ENCODE results near the gene ELFN2.

Gene ELFN2

GRCh38 chr22:37442537-37442936 is 15.3 kb upstream of the ELFN2 start:
- Histone ChIP-seq H2BK120ac (ENCODE audit: low read depth, low read length) (no peak overlapping the region), H2BK5ac (ENCODE audit: low read length) (no peak overlapping the region), H2BK15ac (replicated peaks; ENCODE audit: low read depth) (no peak overlapping the region), H3K36me3 (ENCODE audit: control insufficient read depth, insufficient read depth, low read length) (no peaks in the 10 kb centered on the region), H4K5ac (ENCODE audit: low read length) (no peak overlapping the region), H3K27ac (ENCODE audit: low read depth, low read length) (no peak overlapping the region), H3K9ac (ENCODE audit: low read length) (no peak overlapping the region), H3K4me2 (ENCODE audit: low read length) (no peak overlapping the region), H3K23ac (ENCODE audit: low read length) (no peak overlapping the region), H3K56ac (ENCODE audit: low read length) (no peak overlapping the region), H4K8ac (ENCODE audit: low read depth, low read length) (no peak overlapping the region), H3K4me1 (ENCODE audit: control insufficient read depth, low read depth, low read length) (no peaks in the 10 kb centered on the region), H3K27me3 (ENCODE audit: insufficient read depth, low read length, poor library complexity) (no peaks in the 10 kb centered on the region), H3K79me1 (ENCODE audit: low read length) (no peaks in the 10 kb centered on the region), H2AK5ac (ENCODE audit: low read length) (no peak overlapping the region), H3K4me3 (ENCODE audit: low read length) (no peak overlapping the region), H3K79me2 (ENCODE audit: control insufficient read depth, insufficient read depth, low read length) (no peaks in the 10 kb centered on the region), H3K4ac (ENCODE audit: low read depth, low read length) (no peak overlapping the region), H3K18ac (ENCODE audit: low read length) (no peak overlapping the region)
- DNase-seq: no peak
- WGBS (ENCODE audit: extremely low coverage, insufficient coverage, low lambda C conversion rate): no CpG with 5 or more reads among the region's 2 CpGs

GRCh38 chr22:37442135-37442534 is 14.9 kb upstream of the ELFN2 start:
- Histone ChIP-seq H3K79me1 (ENCODE audit: low read length) (no peaks in the 10 kb centered on the region), H3K4me3 (ENCODE audit: low read length) (no peak overlapping the region), H3K23ac (ENCODE audit: low read length) (no peak overlapping the region), H3K27ac (ENCODE audit: low read depth, low read length) (no peak overlapping the region), H4K5ac (ENCODE audit: low read length) (no peak overlapping the region), H3K4me1 (ENCODE audit: control insufficient read depth, low read depth, low read length) (no peaks in the 10 kb centered on the region), H3K56ac (ENCODE audit: low read length) (no peak overlapping the region), H3K4me2 (ENCODE audit: low read length) (no peak overlapping the region), H4K8ac (ENCODE audit: low read depth, low read length) (no peak overlapping the region), H3K27me3 (ENCODE audit: insufficient read depth, low read length, poor library complexity) (no peaks in the 10 kb centered on the region), H3K36me3 (ENCODE audit: control insufficient read depth, insufficient read depth, low read length) (no peaks in the 10 kb centered on the region), H2BK15ac (replicated peaks; ENCODE audit: low read depth) (no peak overlapping the region), H3K4ac (ENCODE audit: low read depth, low read length) (no peak overlapping the region), H3K9ac (ENCODE audit: low read length) (no peak overlapping the region), H2AK5ac (ENCODE audit: low read length) (no peak overlapping the region), H2BK120ac (ENCODE audit: low read depth, low read length) (no peak overlapping the region), H3K79me2 (ENCODE audit: control insufficient read depth, insufficient read depth, low read length) (no peaks in the 10 kb centered on the region), H2BK5ac (ENCODE audit: low read length) (no peak overlapping the region), H3K18ac (ENCODE audit: low read length) (no peak overlapping the region)
- DNase-seq: no peak
- no CpG with 5 or more reads among the region's 8 CpGs for WGBS (ENCODE audit: extremely low coverage, insufficient coverage, low lambda C conversion rate)

GRCh38 chr22:37440875-37441274 is 13.6 kb upstream of the ELFN2 start:
- H4K5ac ChIP-seq (ENCODE audit: low read length): no peak overlapping the region
- no peak overlapping the region for H2BK15ac ChIP-seq (replicated peaks; ENCODE audit: low read depth)
- no peak overlapping the region for H3K9ac ChIP-seq (ENCODE audit: low read length)
- H3K27ac ChIP-seq (ENCODE audit: low read depth, low read length): no peak overlapping the region
- H3K4me3 ChIP-seq (ENCODE audit: low read length): no peak overlapping the region
- H3K4me2 ChIP-seq (ENCODE audit: low read length): no peak overlapping the region
- H3K4me1 ChIP-seq (ENCODE audit: control insufficient read depth, low read depth, low read length): no peaks in the 10 kb centered on the region
- no peak overlapping the region for H3K18ac ChIP-seq (ENCODE audit: low read length)
- H3K4ac ChIP-seq (ENCODE audit: low read depth, low read length): no peak overlapping the region
- H2BK120ac ChIP-seq (ENCODE audit: low read depth, low read length): no peak overlapping the region
- no peaks in the 10 kb centered on the region for H3K36me3 ChIP-seq (ENCODE audit: control insufficient read depth, insufficient read depth, low read length)
- H2BK5ac ChIP-seq (ENCODE audit: low read length): no peak overlapping the region
- no peak overlapping the region for H2AK5ac ChIP-seq (ENCODE audit: low read length)
- no peaks in the 10 kb centered on the region for H3K79me1 ChIP-seq (ENCODE audit: low read length)
- no peaks in the 10 kb centered on the region for H3K27me3 ChIP-seq (ENCODE audit: insufficient read depth, low read length, poor library complexity)
- H3K79me2 ChIP-seq (ENCODE audit: control insufficient read depth, insufficient read depth, low read length): no peaks in the 10 kb centered on the region
- no peak overlapping the region for H3K56ac ChIP-seq (ENCODE audit: low read length)
- no peak overlapping the region for H3K23ac ChIP-seq (ENCODE audit: low read length)
- WGBS (ENCODE audit: extremely low coverage, insufficient coverage, low lambda C conversion rate): no CpG with 5 or more reads among the region's 4 CpGs
- no peak for DNase-seq
- no peak overlapping the region for H4K8ac ChIP-seq (ENCODE audit: low read depth, low read length)

GRCh38 chr22:37439347-37439746 is 12.1 kb upstream of the ELFN2 start:
- no peak overlapping the region for H3K9ac ChIP-seq (ENCODE audit: low read length)
- no peak for DNase-seq
- H2BK15ac ChIP-seq (replicated peaks; ENCODE audit: low read depth): no peak overlapping the region
- no peak overlapping the region for H3K56ac ChIP-seq (ENCODE audit: low read length)
- no peak overlapping the region for H3K18ac ChIP-seq (ENCODE audit: low read length)
- H4K8ac ChIP-seq (ENCODE audit: low read depth, low read length): no peak overlapping the region
- no peak overlapping the region for H2BK5ac ChIP-seq (ENCODE audit: low read length)
- no peaks in the 10 kb centered on the region for H3K79me1 ChIP-seq (ENCODE audit: low read length)
- no peaks in the 10 kb centered on the region for H3K79me2 ChIP-seq (ENCODE audit: control insufficient read depth, insufficient read depth, low read length)
- H3K4me3 ChIP-seq (ENCODE audit: low read length): no peak overlapping the region
- H3K27me3 ChIP-seq (ENCODE audit: insufficient read depth, low read length, poor library complexity): no peaks in the 10 kb centered on the region
- no peak overlapping the region for H2BK120ac ChIP-seq (ENCODE audit: low read depth, low read length)
- H3K4me1 ChIP-seq (ENCODE audit: control insufficient read depth, low read depth, low read length): no peaks in the 10 kb centered on the region
- H2AK5ac ChIP-seq (ENCODE audit: low read length): no peak overlapping the region
- no peak overlapping the region for H4K5ac ChIP-seq (ENCODE audit: low read length)
- no peak overlapping the region for H3K4me2 ChIP-seq (ENCODE audit: low read length)
- WGBS (ENCODE audit: extremely low coverage, insufficient coverage, low lambda C conversion rate): no CpG with 5 or more reads among the region's 5 CpGs
- no peak overlapping the region for H3K4ac ChIP-seq (ENCODE audit: low read depth, low read length)
- no peak overlapping the region for H3K27ac ChIP-seq (ENCODE audit: low read depth, low read length)
- H3K36me3 ChIP-seq (ENCODE audit: control insufficient read depth, insufficient read depth, low read length): no peaks in the 10 kb centered on the region
- no peak overlapping the region for H3K23ac ChIP-seq (ENCODE audit: low read length)

- H3K4ac ChIP-seq (ENCODE audit: low read depth, low read length): no peak overlapping the region
- H3K56ac ChIP-seq (ENCODE audit: low read length): no peak overlapping the region
- no peaks in the 10 kb centered on the region for H3K36me3 ChIP-seq (ENCODE audit: control insufficient read depth, insufficient read depth, low read length)
- no peak overlapping the region for H3K9ac ChIP-seq (ENCODE audit: low read length)
- H3K4me3 ChIP-seq (ENCODE audit: low read length): no peak overlapping the region
- H2AK5ac ChIP-seq (ENCODE audit: low read length): no peak overlapping the region
- H3K4me2 ChIP-seq (ENCODE audit: low read length): no peak overlapping the region
- no peak overlapping the region for H3K27ac ChIP-seq (ENCODE audit: low read depth, low read length)
- H3K27me3 ChIP-seq (ENCODE audit: insufficient read depth, low read length, poor library complexity): no peaks in the 10 kb centered on the region
- H2BK15ac ChIP-seq (replicated peaks; ENCODE audit: low read depth): no peak overlapping the region
- no peak overlapping the region for H3K18ac ChIP-seq (ENCODE audit: low read length)
- H4K8ac ChIP-seq (ENCODE audit: low read depth, low read length): no peak overlapping the region
- no peak for DNase-seq
- no CpG with 5 or more reads among the region's 5 CpGs for WGBS (ENCODE audit: extremely low coverage, insufficient coverage, low lambda C conversion rate)
- no peaks in the 10 kb centered on the region for H3K79me2 ChIP-seq (ENCODE audit: control insufficient read depth, insufficient read depth, low read length)
- H4K5ac ChIP-seq (ENCODE audit: low read length): no peak overlapping the region
- no peak overlapping the region for H3K23ac ChIP-seq (ENCODE audit: low read length)
- H2BK5ac ChIP-seq (ENCODE audit: low read length): no peak overlapping the region
- H3K4me1 ChIP-seq (ENCODE audit: control insufficient read depth, low read depth, low read length): no peaks in the 10 kb centered on the region
- H3K79me1 ChIP-seq (ENCODE audit: low read length): no peaks in the 10 kb centered on the region
- no peak overlapping the region for H2BK120ac ChIP-seq (ENCODE audit: low read depth, low read length)
Observed at GRCh38 chr22:37435970-37436603, 8.8 kb upstream of the ELFN2 start.

DNA sequence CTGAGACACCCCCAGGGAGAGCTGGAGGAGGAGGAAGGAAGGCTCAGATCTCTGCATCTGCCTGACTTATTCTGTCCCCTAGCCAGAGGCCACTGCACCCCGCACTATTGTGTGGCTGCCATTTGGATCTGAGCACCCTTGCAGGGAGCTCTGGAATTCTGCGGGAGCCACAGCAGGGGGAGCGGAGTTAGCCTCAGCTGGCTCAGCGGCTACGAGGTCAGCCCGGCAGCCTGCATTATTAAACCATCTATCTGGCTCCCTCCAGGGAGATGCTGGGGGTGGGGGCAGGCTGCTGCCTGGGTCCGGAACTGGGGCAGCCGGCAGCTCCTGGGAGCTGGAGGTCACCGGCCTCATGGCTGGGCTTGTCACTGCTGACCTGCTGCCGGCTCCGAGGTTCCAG is 6.5 kb upstream of the ELFN2 start:
- DNase-seq: no peak
- no peak overlapping the region for H3K27ac ChIP-seq (ENCODE audit: low read depth, low read length)

More for the DNA sequence above, 6.5 kb upstream of the ELFN2 start:
- H2AK5ac ChIP-seq (ENCODE audit: low read length): no peak overlapping the region
- no peak overlapping the region for H4K5ac ChIP-seq (ENCODE audit: low read length)
- no peaks in the 10 kb centered on the region for H3K36me3 ChIP-seq (ENCODE audit: control insufficient read depth, insufficient read depth, low read length)
- no peak overlapping the region for H3K23ac ChIP-seq (ENCODE audit: low read length)
- WGBS (ENCODE audit: extremely low coverage, insufficient coverage, low lambda C conversion rate): no CpG with 5 or more reads among the region's 11 CpGs
- H2BK5ac ChIP-seq (ENCODE audit: low read length): no peak overlapping the region
- H3K9ac ChIP-seq (ENCODE audit: low read length): no peak overlapping the region
- H3K79me1 ChIP-seq (ENCODE audit: low read length): no peaks in the 10 kb centered on the region
- no peaks in the 10 kb centered on the region for H3K79me2 ChIP-seq (ENCODE audit: control insufficient read depth, insufficient read depth, low read length)
- H3K27me3 ChIP-seq (ENCODE audit: insufficient read depth, low read length, poor library complexity): no peaks in the 10 kb centered on the region
- no peak overlapping the region for H3K56ac ChIP-seq (ENCODE audit: low read length)
- H2BK120ac ChIP-seq (ENCODE audit: low read depth, low read length): no peak overlapping the region
- H3K4me2 ChIP-seq (ENCODE audit: low read length): no peak overlapping the region
- no peaks in the 10 kb centered on the region for H3K4me1 ChIP-seq (ENCODE audit: control insufficient read depth, low read depth, low read length)
- H3K4me3 ChIP-seq (ENCODE audit: low read length): no peak overlapping the region
- no peak overlapping the region for H4K8ac ChIP-seq (ENCODE audit: low read depth, low read length)
- no peak overlapping the region for H3K4ac ChIP-seq (ENCODE audit: low read depth, low read length)
- H3K18ac ChIP-seq (ENCODE audit: low read length): no peak overlapping the region
- no peak overlapping the region for H2BK15ac ChIP-seq (replicated peaks; ENCODE audit: low read depth)
